Gastrocnemius medialis (tissue), 4 donors: ENCODE measurements around the gene NSUN7. TPM values are rescaled to one million over a fixed set of nuclear protein-coding genes. Genes with fewer than 3 reads are reported as not detected.

Experiments used
- ATAC-seq, 2 donors: fragments of 150-250 bp; one replicate each; pipeline ENCODE4 v1.9.1; 2016
- DNase-seq, 2 donors: peaks; one replicate each; pipeline ENCODE4 v3.0.0-alpha.2; 2019
- H3K27ac ChIP-seq, 4 donors: fragments of 200-600 bp; sonication (generic); 1 replicate in 1 of 4; 2 replicates in 3 of 4; pipeline ENCODE4 v1.5.1; 2016 to 2018; ENCODE audit warnings: mild to moderate bottlenecking in 2 of 4, moderate library complexity in 1 of 4
- H3K27me3 ChIP-seq, 3 donors: fragments of 200-600 bp; sonication (generic) in 2 of 3; 1 replicate in 1 of 3; 2 replicates in 2 of 3; pipeline versions ENCODE4 v1.5.1 to v1.6.0; 2016 to 2019; ENCODE audit warnings: mild to moderate bottlenecking in 1 of 3, moderate library complexity in 1 of 3
- H3K36me3 ChIP-seq, 2 donors: fragments of 200-600 bp; sonication (generic) in 1 of 2; one replicate each; pipeline ENCODE4 v1.5.1; 2017 to 2018
- H3K4me1 ChIP-seq, 2 donors: fragments of 200-600 bp; sonication (generic) in 1 of 2; one replicate each; pipeline ENCODE4 v1.5.1; 2016 to 2017; ENCODE audit warnings: mild to moderate bottlenecking in 2 of 2
- H3K4me3 ChIP-seq, 4 donors: fragments of 200-600 bp; sonication (generic) in 3 of 4; 1 replicate in 1 of 4; 2 replicates in 3 of 4; pipeline ENCODE4 v1.5.1; 2016 to 2019; ENCODE audit warnings: mild to moderate bottlenecking in 2 of 4
- H3K9me3 ChIP-seq, 3 donors: fragments of 200-600 bp; sonication (generic) in 2 of 3; 1 replicate in 1 of 3; 2 replicates in 2 of 3; pipeline ENCODE4 v1.5.1; 2016 to 2019
- POLR2A ChIP-seq, 2 donors: fragments of 450-650 bp; IDR thresholded peaks; one replicate each; pipeline ENCODE4 v1.6.1; 2017; ENCODE audit warnings: antibody characterized with exemption in 2 of 2, mild to moderate bottlenecking in 2 of 2, moderate library complexity in 2 of 2
- in situ Hi-C, 4 donors: fragments of 200-750 bp; cut with MboI; loops; one replicate each; pipeline versions ENCODE4 v1.15.0 to v1.8.0; 2017; ENCODE audit warnings: low sequenced_read_pairs in 4 of 4
- intact Hi-C: fragments of 100-400 bp; cut with DNase I; formaldehyde crosslinking; loops from one replicate; pipeline ENCODE4 v1.15.1; 2023; ENCODE audit warnings: low total_unique reads
- total RNA-seq, 4 donors: library from RNA; depleted of rRNA; stranded (reverse); fragments of >200 nt; gene quantifications; one replicate each; pipeline versions ENCODE4 v1.1.0 to v1.2.3, GENCODE V29; 2016
- TF ChIP-seq, protein P1 (sequence below), 5 experiments: fragments of 450-650 bp in 3 of 5; fragments of 200-600 bp in 2 of 5; sonication (generic) in 2 of 5; IDR thresholded peaks in 4 of 5; conservative IDR thresholded peaks in 1 of 5; 1 replicate in 4 of 5; 2 replicates in 1 of 5; pipeline ENCODE4 v1.5.1; 2016 to 2019; ENCODE audit warnings: antibody characterized with exemption in 5 of 5, mild to moderate bottlenecking in 3 of 5, moderate library complexity in 3 of 5

NSUN7 gene
- total RNA-seq, 4 donors from 2014 or later: 0.18 TPM; not detected in 3

DNA sequence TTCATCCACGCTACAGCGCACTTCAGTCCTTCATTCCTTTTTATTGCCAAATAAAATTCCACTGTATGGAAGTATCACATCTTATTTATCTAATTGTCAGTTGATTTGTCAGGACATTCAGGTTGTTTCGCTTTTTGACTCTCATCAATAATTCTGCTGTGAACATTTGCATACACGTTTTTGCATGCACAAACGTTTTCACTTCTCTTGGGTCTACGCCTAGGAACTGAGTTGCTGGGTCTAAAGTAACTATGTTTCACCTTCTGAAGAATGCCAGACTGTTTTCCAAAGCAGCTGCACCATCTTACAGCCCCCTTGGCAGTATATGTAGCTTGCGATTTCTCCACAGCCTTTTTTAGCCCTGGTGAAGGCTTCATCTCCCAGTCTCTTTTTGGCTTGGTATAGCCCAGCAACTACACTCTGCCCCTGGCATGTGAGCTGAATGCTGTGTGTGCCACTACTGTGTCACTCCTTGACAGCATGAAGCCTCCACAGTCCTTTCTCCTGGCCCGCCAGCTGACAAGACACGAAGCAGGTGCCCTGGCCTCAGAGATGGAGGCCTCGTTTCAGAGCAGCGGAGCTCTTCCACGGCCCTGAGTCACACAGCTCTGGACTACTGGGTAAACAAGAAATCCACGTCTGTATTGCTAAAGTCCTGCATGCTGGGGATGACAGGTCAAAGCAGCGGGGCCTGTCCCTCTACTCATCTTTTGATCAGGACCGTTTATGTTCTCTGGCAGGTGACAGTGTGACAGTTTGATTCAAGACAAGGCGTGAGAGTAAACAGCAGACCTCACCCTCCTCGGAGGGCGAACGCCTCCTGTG lies 75.5 kb downstream of the NSUN7 start:
- H3K27me3 ChIP-seq: no peaks in the 10 kb centered on the region
- ATAC-seq (no peak), DNase-seq (no peak)
- intact Hi-C loops (no loop called here), in situ Hi-C loops (no loop called here)
- H3K36me3 ChIP-seq: peaks cover 0 to 29% of the 10 kb centered on the region in 2 donors
- no peak for TF ChIP-seq POLR2A (IDR thresholded peaks at IDR 0.05)
- TF ChIP-seq, protein P1, sequence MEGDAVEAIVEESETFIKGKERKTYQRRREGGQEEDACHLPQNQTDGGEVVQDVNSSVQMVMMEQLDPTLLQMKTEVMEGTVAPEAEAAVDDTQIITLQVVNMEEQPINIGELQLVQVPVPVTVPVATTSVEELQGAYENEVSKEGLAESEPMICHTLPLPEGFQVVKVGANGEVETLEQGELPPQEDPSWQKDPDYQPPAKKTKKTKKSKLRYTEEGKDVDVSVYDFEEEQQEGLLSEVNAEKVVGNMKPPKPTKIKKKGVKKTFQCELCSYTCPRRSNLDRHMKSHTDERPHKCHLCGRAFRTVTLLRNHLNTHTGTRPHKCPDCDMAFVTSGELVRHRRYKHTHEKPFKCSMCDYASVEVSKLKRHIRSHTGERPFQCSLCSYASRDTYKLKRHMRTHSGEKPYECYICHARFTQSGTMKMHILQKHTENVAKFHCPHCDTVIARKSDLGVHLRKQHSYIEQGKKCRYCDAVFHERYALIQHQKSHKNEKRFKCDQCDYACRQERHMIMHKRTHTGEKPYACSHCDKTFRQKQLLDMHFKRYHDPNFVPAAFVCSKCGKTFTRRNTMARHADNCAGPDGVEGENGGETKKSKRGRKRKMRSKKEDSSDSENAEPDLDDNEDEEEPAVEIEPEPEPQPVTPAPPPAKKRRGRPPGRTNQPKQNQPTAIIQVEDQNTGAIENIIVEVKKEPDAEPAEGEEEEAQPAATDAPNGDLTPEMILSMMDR (IDR thresholded peaks at IDR 0.05 in 4 of 5, conservative IDR thresholded peaks at IDR 0.05 in 1 of 5): no peak
- no peak overlapping the region for H3K4me3 ChIP-seq
- no peak overlapping the region for H3K27ac ChIP-seq
- no peaks in the 10 kb centered on the region for H3K4me1 ChIP-seq
- H3K9me3 ChIP-seq: no peaks in the 10 kb centered on the region

DNA sequence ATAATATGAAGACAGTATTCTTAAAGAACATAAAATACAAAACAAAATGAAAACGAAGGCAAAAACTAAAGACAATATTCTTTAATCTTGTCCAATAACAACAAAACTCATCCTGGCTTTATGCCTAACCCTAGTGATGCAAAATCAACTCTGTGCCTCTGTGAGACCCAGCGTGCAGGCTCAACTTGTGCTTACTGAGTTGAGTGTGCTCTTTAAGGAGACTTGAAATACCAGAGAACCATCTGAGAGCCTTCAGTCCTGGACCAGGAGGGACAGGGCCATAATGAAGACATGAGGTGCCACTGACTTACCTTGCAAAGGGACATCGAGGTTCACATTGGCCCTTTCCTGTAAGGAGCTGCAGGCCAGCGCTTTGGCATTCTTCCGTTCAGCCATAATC lies 77.1 kb downstream of the NSUN7 start:
- Histone ChIP-seq H3K27ac (no peak overlapping the region), H3K4me1 (no peaks in the 10 kb centered on the region), H3K27me3 (no peaks in the 10 kb centered on the region), H3K36me3 (peaks cover 0 to 23% of the 10 kb centered on the region in 2 donors), H3K9me3 (no peaks in the 10 kb centered on the region), H3K4me3 (no peak overlapping the region)
- in situ Hi-C loops (no loop called here), intact Hi-C loops (no loop called here)
- no peak for DNase-seq
- TF ChIP-seq, protein P1 (IDR thresholded peaks at IDR 0.05 in 4 of 5, conservative IDR thresholded peaks at IDR 0.05 in 1 of 5): no peak
- no peak for TF ChIP-seq POLR2A (IDR thresholded peaks at IDR 0.05)
- no peak for ATAC-seq

DNA sequence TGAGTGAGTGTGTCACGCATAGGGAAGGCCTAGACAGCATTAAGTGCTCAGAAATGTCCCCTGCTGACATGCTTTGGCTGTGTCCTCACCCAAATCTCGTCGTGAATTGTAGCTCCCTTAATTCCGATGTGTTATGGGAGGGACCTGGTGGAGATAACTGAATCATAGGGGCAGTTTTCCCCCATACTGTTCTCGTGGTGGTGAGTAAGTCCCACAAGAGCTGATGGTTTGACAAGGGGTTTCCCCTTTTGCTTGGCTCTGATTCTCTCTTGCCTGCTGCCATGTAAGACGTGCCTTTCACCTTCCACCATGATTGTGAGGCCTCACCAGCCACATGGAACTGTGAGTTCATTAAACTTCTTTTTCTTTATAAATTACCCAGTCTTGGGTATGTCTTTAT lies 78.0 kb downstream of the NSUN7 start:
- Histone ChIP-seq H3K27ac (no peak overlapping the region), H3K27me3 (no peaks in the 10 kb centered on the region), H3K36me3 (peaks cover 0 to 14% of the 10 kb centered on the region in 2 donors), H3K4me3 (no peak overlapping the region), H3K9me3 (no peaks in the 10 kb centered on the region), H3K4me1 (no peaks in the 10 kb centered on the region)
- intact Hi-C loops: no loop called here
- ATAC-seq (no peak), DNase-seq (no peak)
- no peak for TF ChIP-seq POLR2A (IDR thresholded peaks at IDR 0.05)
- TF ChIP-seq, protein P1 (IDR thresholded peaks at IDR 0.05 in 4 of 5, conservative IDR thresholded peaks at IDR 0.05 in 1 of 5): no peak
- in situ Hi-C loops: no loop called here

DNA sequence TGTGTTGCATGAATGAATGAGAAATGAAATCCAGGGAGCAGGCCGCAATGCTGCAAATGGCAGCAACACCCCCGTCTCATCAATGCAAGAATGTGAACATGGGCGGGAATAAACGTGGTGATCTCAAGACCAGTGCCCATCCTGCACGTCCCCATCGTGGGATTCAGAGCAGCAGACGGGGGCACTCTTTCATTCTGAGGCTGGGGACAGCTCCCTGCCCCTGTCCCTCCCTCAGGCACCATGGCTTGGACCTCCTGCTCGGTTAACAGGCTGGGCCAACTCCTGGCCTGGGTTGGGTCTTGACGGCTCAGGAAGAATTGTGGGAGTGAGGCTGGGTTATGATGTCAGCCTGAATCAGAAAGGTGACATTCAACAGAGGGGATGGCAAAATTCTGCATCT lies 78.9 kb downstream of the NSUN7 start:
- DNase-seq (no peak), ATAC-seq (no peak)
- intact Hi-C loops (no loop called here), in situ Hi-C loops (no loop called here)
- Histone ChIP-seq H3K27ac (no peak overlapping the region), H3K4me1 (no peaks in the 10 kb centered on the region), H3K9me3 (no peaks in the 10 kb centered on the region), H3K36me3 (peaks cover 0 to 6% of the 10 kb centered on the region in 2 donors), H3K27me3 (no peaks in the 10 kb centered on the region), H3K4me3 (no peak overlapping the region)
- no peak for TF ChIP-seq POLR2A (IDR thresholded peaks at IDR 0.05)
- TF ChIP-seq, protein P1 (IDR thresholded peaks at IDR 0.05 in 4 of 5, conservative IDR thresholded peaks at IDR 0.05 in 1 of 5): no peak
